ENCODE data around the gene ATP2B2.

The ATP2B2 gene

GRCh38 chr3:10508619-10509260 lies 3.4 kb upstream of the ATP2B2 start:
- no peak overlapping the region for H2BK12ac ChIP-seq (ENCODE audit: low read length)
- H3K27ac ChIP-seq (ENCODE audit: low read depth, low read length), result no peak overlapping the region
- no peaks in the 10 kb centered on the region for H3K79me2 ChIP-seq (ENCODE audit: control insufficient read depth, insufficient read depth, low read length, poor library complexity)
- peaks cover 0 to 2% of the 10 kb centered on the region in 2 experiments for H3K4me1 ChIP-seq (ENCODE audit: control insufficient read depth in 1 of 2, insufficient read depth in 2 of 2, low read length in 2 of 2)
- no peak overlapping the region for H2BK5ac ChIP-seq (ENCODE audit: low read depth, low read length, poor library complexity)
- no peak overlapping the region for H3K4ac ChIP-seq (ENCODE audit: low read depth, low read length)
- H3K18ac ChIP-seq (ENCODE audit: low read length), result no peak overlapping the region
- no peaks in the 10 kb centered on the region for H3K36me3 ChIP-seq (ENCODE audit: control insufficient read depth in 1 of 2, insufficient read depth in 2 of 2, low read length in 2 of 2)
- no CpG with 5 or more reads among the region's 6 CpGs for WGBS (ENCODE audit: extremely low coverage, insufficient coverage, insufficient read length)
- peaks cover 1% of the 10 kb centered on the region for H3K9me3 ChIP-seq (ENCODE audit: insufficient read depth, low read depth, low read length)
- no peak overlapping the region for H3K23ac ChIP-seq (ENCODE audit: low read length)
- H3K27me3 ChIP-seq (ENCODE audit: insufficient read depth, low read length), result peaks cover 18% of the 10 kb centered on the region
- H3K79me1 ChIP-seq (ENCODE audit: low read length), result no peaks in the 10 kb centered on the region
- H2AFZ ChIP-seq (ENCODE audit: insufficient read depth, low read length, poor library complexity), result no peak overlapping the region
- no peak overlapping the region for H2AK5ac ChIP-seq (ENCODE audit: low read length)
- H2BK120ac ChIP-seq (ENCODE audit: insufficient read depth, low read length, poor library complexity), result no peak overlapping the region
- no peak overlapping the region for H4K12ac ChIP-seq (ENCODE audit: low read depth, low read length)
- H3K9ac ChIP-seq (ENCODE audit: low read length), result peak overlapping the region; percentile 5
- H4K8ac ChIP-seq (ENCODE audit: low read depth, low read length), result no peak overlapping the region
- no peak overlapping the region for H3K4me2 ChIP-seq (ENCODE audit: low read length)
- no peak for DNase-seq
- no peak overlapping the region for H3K14ac ChIP-seq (ENCODE audit: low read length)
- H4K91ac ChIP-seq (ENCODE audit: low read depth, low read length), result no peak overlapping the region
- H3K4me3 ChIP-seq (ENCODE audit: low read depth, low read length), result no peak overlapping the region

GRCh38 chr3:10508235-10508618 lies 2.8 kb upstream of the ATP2B2 start:
- Histone ChIP-seq H3K9ac (ENCODE audit: low read length) (no peak overlapping the region), H3K23ac (ENCODE audit: low read length) (no peak overlapping the region), H4K12ac (ENCODE audit: low read depth, low read length) (no peak overlapping the region), H4K8ac (ENCODE audit: low read depth, low read length) (no peak overlapping the region), H2BK120ac (ENCODE audit: insufficient read depth, low read length, poor library complexity) (no peak overlapping the region), H3K36me3 (ENCODE audit: control insufficient read depth in 1 of 2, insufficient read depth in 2 of 2, low read length in 2 of 2) (no peaks in the 10 kb centered on the region), H3K27me3 (ENCODE audit: insufficient read depth, low read length) (peaks cover 18% of the 10 kb centered on the region), H2AK5ac (ENCODE audit: low read length) (no peak overlapping the region), H4K91ac (ENCODE audit: low read depth, low read length) (no peak overlapping the region), H3K18ac (ENCODE audit: low read length) (no peak overlapping the region), H3K14ac (ENCODE audit: low read length) (no peak overlapping the region), H3K79me1 (ENCODE audit: low read length) (no peaks in the 10 kb centered on the region), H3K9me3 (ENCODE audit: insufficient read depth, low read depth, low read length) (peaks cover 1% of the 10 kb centered on the region), H3K4me3 (ENCODE audit: low read depth, low read length) (no peak overlapping the region), H2BK12ac (ENCODE audit: low read length) (no peak overlapping the region), H2BK5ac (ENCODE audit: low read depth, low read length, poor library complexity) (no peak overlapping the region), H3K27ac (ENCODE audit: low read depth, low read length) (no peak overlapping the region), H3K4me2 (ENCODE audit: low read length) (no peak overlapping the region), H3K79me2 (ENCODE audit: control insufficient read depth, insufficient read depth, low read length, poor library complexity) (no peaks in the 10 kb centered on the region), H3K4ac (ENCODE audit: low read depth, low read length) (no peak overlapping the region), H2AFZ (ENCODE audit: insufficient read depth, low read length, poor library complexity) (no peak overlapping the region), H3K4me1 (ENCODE audit: control insufficient read depth in 1 of 2, insufficient read depth in 2 of 2, low read length in 2 of 2) (peaks cover 0 to 2% of the 10 kb centered on the region in 2 experiments)
- no peak for DNase-seq
- no CpG with 5 or more reads among the region's 3 CpGs for WGBS (ENCODE audit: extremely low coverage, insufficient coverage, insufficient read length)

GRCh38 chr3:10507331-10507730 lies 1.9 kb upstream of the ATP2B2 start:
- no peak overlapping the region for H4K8ac ChIP-seq (ENCODE audit: low read depth, low read length)
- H3K36me3 ChIP-seq (ENCODE audit: control insufficient read depth in 1 of 2, insufficient read depth in 2 of 2, low read length in 2 of 2), result no peaks in the 10 kb centered on the region
- no peak overlapping the region for H3K14ac ChIP-seq (ENCODE audit: low read length)
- H3K79me1 ChIP-seq (ENCODE audit: low read length), result no peaks in the 10 kb centered on the region
- H3K9ac ChIP-seq (ENCODE audit: low read length), result no peak overlapping the region
- H2BK12ac ChIP-seq (ENCODE audit: low read length), result no peak overlapping the region
- no peak for DNase-seq
- no peak overlapping the region for H3K4ac ChIP-seq (ENCODE audit: low read depth, low read length)
- WGBS (ENCODE audit: extremely low coverage, insufficient coverage, insufficient read length), result no CpG with 5 or more reads among the region's 9 CpGs
- no peak overlapping the region for H3K4me3 ChIP-seq (ENCODE audit: low read depth, low read length)
- peaks cover 0 to 2% of the 10 kb centered on the region in 2 experiments for H3K4me1 ChIP-seq (ENCODE audit: control insufficient read depth in 1 of 2, insufficient read depth in 2 of 2, low read length in 2 of 2)
- H3K9me3 ChIP-seq (ENCODE audit: insufficient read depth, low read depth, low read length), result peaks cover 1% of the 10 kb centered on the region
- no peak overlapping the region for H2BK120ac ChIP-seq (ENCODE audit: insufficient read depth, low read length, poor library complexity)
- H3K4me2 ChIP-seq (ENCODE audit: low read length), result no peak overlapping the region
- H3K27ac ChIP-seq (ENCODE audit: low read depth, low read length), result no peak overlapping the region
- H3K23ac ChIP-seq (ENCODE audit: low read length), result no peak overlapping the region
- H2AFZ ChIP-seq (ENCODE audit: insufficient read depth, low read length, poor library complexity), result no peak overlapping the region
- H2AK5ac ChIP-seq (ENCODE audit: low read length), result no peak overlapping the region
- H4K91ac ChIP-seq (ENCODE audit: low read depth, low read length), result no peak overlapping the region
- H3K79me2 ChIP-seq (ENCODE audit: control insufficient read depth, insufficient read depth, low read length, poor library complexity), result no peaks in the 10 kb centered on the region
- no peak overlapping the region for H2BK5ac ChIP-seq (ENCODE audit: low read depth, low read length, poor library complexity)
- H3K27me3 ChIP-seq (ENCODE audit: insufficient read depth, low read length), result peaks cover 18% of the 10 kb centered on the region
- no peak overlapping the region for H3K18ac ChIP-seq (ENCODE audit: low read length)
- H4K12ac ChIP-seq (ENCODE audit: low read depth, low read length), result no peak overlapping the region

- Histone ChIP-seq H3K27me3 (ENCODE audit: insufficient read depth, low read length) (peaks cover 18% of the 10 kb centered on the region), H2AFZ (ENCODE audit: insufficient read depth, low read length, poor library complexity) (no peak overlapping the region), H4K12ac (ENCODE audit: low read depth, low read length) (no peak overlapping the region), H3K4me2 (ENCODE audit: low read length) (no peak overlapping the region), H3K9me3 (ENCODE audit: insufficient read depth, low read depth, low read length) (peaks cover 1% of the 10 kb centered on the region), H3K9ac (ENCODE audit: low read length) (no peak overlapping the region), H3K23ac (ENCODE audit: low read length) (no peak overlapping the region), H3K18ac (ENCODE audit: low read length) (no peak overlapping the region), H4K8ac (ENCODE audit: low read depth, low read length) (no peak overlapping the region), H2BK5ac (ENCODE audit: low read depth, low read length, poor library complexity) (no peak overlapping the region), H3K79me1 (ENCODE audit: low read length) (no peaks in the 10 kb centered on the region), H2BK12ac (ENCODE audit: low read length) (no peak overlapping the region), H3K4ac (ENCODE audit: low read depth, low read length) (no peak overlapping the region), H3K4me1 (ENCODE audit: control insufficient read depth in 1 of 2, insufficient read depth in 2 of 2, low read length in 2 of 2) (peaks cover 0 to 2% of the 10 kb centered on the region in 2 experiments), H3K14ac (ENCODE audit: low read length) (no peak overlapping the region), H4K91ac (ENCODE audit: low read depth, low read length) (no peak overlapping the region), H3K4me3 (ENCODE audit: low read depth, low read length) (no peak overlapping the region), H3K36me3 (ENCODE audit: control insufficient read depth in 1 of 2, insufficient read depth in 2 of 2, low read length in 2 of 2) (no peaks in the 10 kb centered on the region), H2BK120ac (ENCODE audit: insufficient read depth, low read length, poor library complexity) (no peak overlapping the region), H3K27ac (ENCODE audit: low read depth, low read length) (no peak overlapping the region), H2AK5ac (ENCODE audit: low read length) (no peak overlapping the region), H3K79me2 (ENCODE audit: control insufficient read depth, insufficient read depth, low read length, poor library complexity) (no peaks in the 10 kb centered on the region)
- DNase-seq, result no peak
- WGBS (ENCODE audit: extremely low coverage, insufficient coverage, insufficient read length), result no CpG with 5 or more reads among the region's 14 CpGs
These were observed 1.3 kb upstream of the ATP2B2 start for GRCh38 chr3:10506696-10507095.
